AG10803 (cell line): ENCODE results near the gene UBR2.
"Not testable (repeated sequence)": the region's sequence is repeated elsewhere in the genome, so short reads cannot be mapped to it uniquely, and the experiment has no call there.

Experiments used
- DNase-seq: peaks from one replicate; pipeline ENCODE4 v3.0.0; 2010; ENCODE audit warnings: low read depth
- H3K4me3 ChIP-seq: 2 replicates; pipeline ENCODE4 v1.5.1; 2011; ENCODE audit warnings: mild to moderate bottlenecking, low read length, control low read depth
- TF ChIP-seq, protein P1 (sequence below): conservative IDR thresholded peaks from 2 replicates; pipeline ENCODE4 v1.5.1; 2011; ENCODE audit warnings: mild to moderate bottlenecking, low read length, control low read depth, inconsistent platforms

The UBR2 gene

DNA sequence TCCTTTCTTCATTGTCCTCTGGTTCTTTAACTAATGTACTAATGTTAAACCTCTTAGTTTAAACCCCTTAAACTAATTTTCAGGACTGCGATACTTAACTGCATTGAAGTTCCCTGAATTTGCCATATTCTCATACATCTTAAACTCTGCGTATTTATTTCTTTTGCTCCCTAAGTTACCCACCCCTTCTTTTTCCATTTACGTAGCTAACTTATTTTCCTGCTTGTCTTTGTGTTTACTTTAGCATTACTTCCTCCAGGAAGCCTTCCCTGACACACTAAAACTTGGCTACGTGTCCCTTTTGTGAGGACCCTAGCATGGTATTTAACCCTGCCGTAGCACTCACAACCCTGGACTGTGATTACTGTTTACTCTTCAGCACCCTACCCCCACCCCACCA lies 79.0 kb downstream of the UBR2 start:
- TF ChIP-seq, protein P1, sequence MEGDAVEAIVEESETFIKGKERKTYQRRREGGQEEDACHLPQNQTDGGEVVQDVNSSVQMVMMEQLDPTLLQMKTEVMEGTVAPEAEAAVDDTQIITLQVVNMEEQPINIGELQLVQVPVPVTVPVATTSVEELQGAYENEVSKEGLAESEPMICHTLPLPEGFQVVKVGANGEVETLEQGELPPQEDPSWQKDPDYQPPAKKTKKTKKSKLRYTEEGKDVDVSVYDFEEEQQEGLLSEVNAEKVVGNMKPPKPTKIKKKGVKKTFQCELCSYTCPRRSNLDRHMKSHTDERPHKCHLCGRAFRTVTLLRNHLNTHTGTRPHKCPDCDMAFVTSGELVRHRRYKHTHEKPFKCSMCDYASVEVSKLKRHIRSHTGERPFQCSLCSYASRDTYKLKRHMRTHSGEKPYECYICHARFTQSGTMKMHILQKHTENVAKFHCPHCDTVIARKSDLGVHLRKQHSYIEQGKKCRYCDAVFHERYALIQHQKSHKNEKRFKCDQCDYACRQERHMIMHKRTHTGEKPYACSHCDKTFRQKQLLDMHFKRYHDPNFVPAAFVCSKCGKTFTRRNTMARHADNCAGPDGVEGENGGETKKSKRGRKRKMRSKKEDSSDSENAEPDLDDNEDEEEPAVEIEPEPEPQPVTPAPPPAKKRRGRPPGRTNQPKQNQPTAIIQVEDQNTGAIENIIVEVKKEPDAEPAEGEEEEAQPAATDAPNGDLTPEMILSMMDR, result no peak
- no peak for DNase-seq
- no peak overlapping the region for H3K4me3 ChIP-seq

DNA sequence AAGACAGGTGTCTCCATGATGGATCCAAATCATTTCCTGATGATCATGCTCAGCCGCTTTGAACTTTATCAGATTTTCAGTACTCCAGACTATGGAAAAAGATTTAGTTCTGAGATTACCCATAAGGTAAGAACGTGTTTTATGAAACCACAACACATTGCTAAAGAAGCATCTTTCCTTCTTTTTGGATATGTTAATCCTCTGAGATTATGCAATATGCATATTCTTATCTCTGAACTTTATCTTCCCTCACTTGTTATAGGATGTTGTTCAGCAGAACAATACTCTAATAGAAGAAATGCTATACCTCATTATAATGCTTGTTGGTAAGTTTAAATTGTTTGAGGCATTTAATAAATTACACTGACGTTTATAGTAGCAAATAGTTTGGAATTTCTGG lies 80.4 kb downstream of the UBR2 start:
- TF ChIP-seq, protein P1, result no peak
- DNase-seq, result no peak
- no peak overlapping the region for H3K4me3 ChIP-seq

DNA sequence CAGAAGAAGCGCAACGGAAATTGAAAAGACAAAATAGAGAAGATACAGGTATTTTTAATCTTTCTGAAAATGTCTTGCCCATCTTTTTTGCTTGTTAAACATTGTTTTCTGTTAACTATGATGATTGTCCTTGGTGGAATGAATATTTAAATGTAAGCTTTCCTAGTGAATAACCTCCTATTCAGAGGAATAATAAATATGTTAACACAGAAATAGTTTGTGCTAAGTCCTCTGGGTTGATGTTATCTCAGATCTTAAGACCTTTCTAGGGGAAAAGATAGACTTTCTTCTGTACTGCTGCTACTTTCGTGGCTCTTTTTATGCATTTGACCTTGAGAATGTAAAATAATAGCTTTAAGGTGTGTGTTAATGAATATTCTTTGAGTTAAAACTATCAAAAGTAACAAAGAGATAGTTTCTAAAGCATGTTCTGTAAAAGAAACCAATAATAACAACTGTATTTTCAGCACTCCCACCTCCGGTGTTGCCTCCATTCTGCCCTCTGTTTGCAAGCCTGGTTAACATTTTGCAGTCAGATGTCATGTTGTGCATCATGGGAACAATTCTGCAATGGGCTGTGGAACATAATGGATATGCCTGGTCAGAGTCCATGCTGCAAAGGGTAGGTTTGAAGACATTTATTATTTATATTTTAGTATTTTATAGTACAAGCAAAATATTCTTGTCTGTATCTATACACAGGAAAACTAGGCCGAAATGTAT lies 88.4 kb downstream of the UBR2 start:
- TF ChIP-seq, protein P1, result no peak
- no peak overlapping the region for H3K4me3 ChIP-seq
- no peak for DNase-seq

DNA sequence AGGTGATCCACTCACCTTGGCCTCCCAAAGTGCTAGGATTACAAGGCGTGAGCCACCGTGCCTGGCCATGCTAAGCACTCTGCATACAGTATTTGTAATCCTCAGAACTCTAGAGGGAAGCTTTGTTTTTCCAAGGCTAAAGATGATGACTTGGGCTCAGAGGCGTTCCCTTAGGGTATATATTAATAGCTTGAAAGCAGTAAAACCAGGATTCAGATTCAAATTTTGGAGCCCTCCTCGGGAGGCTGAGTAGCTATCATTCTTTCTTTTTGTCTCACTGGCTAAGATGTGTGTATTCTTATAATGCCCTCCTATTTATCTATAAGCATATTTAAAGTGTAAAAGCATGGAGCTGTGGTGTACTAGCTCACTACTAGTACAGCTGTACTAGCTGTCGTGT lies 90.0 kb downstream of the UBR2 start:
- no peak overlapping the region for H3K4me3 ChIP-seq
- TF ChIP-seq, protein P1, result no peak
- DNase-seq, result no peak

DNA sequence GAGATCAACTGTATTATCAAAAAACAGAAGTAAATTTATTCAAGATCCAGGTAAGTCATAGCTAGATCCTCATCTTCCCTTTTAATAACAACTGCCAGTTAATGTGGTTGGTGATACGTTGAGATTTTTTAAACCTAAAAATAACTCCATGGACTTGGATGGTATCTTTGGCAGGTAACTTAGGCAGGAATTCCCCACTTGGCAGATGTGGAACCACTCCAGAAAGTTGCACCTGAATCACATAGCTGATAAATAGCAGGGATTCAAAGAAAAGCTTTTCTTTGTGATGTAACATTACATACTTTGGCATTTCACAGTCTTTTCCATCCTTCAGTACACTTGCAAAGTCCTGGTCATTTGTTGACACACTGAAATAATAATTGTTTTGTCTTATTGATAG lies 96.0 kb downstream of the UBR2 start:
- TF ChIP-seq, protein P1, result no peak
- no peak for DNase-seq
- H3K4me3 ChIP-seq, result no peak overlapping the region

DNA sequence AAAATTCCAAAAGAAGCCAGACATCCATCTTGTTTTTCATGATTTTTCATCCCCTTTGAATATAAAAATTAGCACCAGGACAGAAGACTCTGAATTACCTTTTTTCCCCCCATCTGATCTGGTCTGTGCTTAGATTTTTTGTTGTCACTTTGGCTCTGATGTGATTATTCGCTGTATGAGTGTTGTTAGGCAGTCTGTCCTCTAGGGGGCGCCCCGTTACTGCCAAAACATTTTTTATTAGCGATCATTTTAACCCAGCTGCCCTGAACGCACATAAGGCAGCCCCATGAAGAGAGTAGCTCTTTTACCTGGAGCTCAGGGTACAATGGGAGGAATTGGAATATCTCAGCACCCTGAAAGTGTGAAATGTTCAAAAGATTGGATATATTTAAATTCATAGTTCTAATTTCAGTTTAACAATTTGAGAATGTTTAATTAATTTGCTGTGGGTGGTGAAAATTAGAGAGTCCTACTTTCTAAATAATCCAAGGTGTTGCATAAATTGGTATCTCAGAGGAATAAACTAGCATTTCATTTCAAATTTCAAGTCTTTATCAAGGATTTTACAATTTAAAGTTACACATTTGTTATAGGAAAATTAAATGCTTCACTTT lies 97.8 kb downstream of the UBR2 start:
- H3K4me3 ChIP-seq, result no peak overlapping the region
- TF ChIP-seq, protein P1, result peak; percentile 84
- peak; percentile 70 for DNase-seq

DNA sequence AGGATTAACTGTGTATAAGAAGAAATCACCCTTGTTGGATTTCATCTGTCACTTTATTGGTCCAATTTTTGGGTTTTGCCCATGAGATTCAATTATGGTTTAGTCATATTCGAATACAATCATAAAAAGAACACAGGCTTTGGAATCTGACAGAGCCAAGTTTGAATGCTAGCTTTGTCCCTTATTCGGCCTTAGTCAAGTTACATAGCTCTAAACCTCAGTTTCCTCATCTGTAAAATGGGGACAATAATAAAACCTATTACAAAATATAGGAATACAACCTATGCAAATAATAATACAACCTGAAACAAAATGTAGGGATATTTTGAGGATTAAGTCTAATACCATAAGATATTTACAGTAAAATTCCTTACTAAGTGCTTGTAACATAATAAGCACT lies 100.9 kb downstream of the UBR2 start:
- TF ChIP-seq, protein P1, result no peak
- no peak for DNase-seq
- H3K4me3 ChIP-seq, result no peak overlapping the region

DNA sequence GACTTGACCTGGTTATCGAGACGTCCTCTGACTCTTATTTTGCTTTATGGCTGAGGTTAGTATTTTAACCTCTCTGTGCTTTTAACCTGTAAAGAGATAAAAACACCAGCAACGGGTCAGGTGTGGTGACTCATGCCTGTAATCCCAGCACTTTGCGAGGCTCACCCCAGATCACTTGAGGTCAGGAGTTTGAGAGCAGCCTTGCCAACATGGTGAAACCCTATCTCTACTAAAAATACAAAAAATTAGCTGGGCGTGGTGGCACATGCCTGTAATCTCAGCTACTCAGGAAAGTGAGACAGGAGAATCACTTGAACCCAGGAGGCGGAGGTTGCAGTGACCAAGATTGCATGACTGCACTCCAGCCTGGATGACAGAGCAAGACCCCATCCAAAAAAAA lies 110.5 kb downstream of the UBR2 start:
- not testable (repeated sequence) for H3K4me3 ChIP-seq, DNase-seq
